Liver (tissue), 3 donors: ENCODE results near the gene AHDC1.

Experiments used
- CTCF ChIP-seq: fragments of 150-350 bp; IDR thresholded peaks from 2 replicates; pipeline ENCODE4 v1.5.1; 2017; ENCODE audit warnings: improper control_type of control experiment, low read depth, low read length; ENCODE audit not compliant: missing input control
- JUND ChIP-seq, 2 donors: IDR thresholded peaks; 2 replicates each; pipeline ENCODE4 v1.6.1; 2016; ENCODE audit warnings: antibody characterized with exemption in 2 of 2
- RAD21 ChIP-seq, 2 donors: IDR thresholded peaks; 2 replicates each; pipeline ENCODE4 v1.6.1; 2016; ENCODE audit warnings: antibody characterized with exemption in 2 of 2, mild to moderate bottlenecking in 2 of 2
- donor health status: healthy.
- donor health status: healthy.

GRCh38 chr1:27589441-27589840 is 14.5 kb downstream of the AHDC1 start:
- TF ChIP-seq CTCF, result no peak
- no peak for TF ChIP-seq JUND (IDR thresholded peaks at IDR 0.05)
- no peak for TF ChIP-seq RAD21 (IDR thresholded peaks at IDR 0.05)
